GM19438 (cell line): Measurements from ENCODE around the gene CCDC149.

Experiments used
- ATAC-seq: cut with Tn5 transposase; IDR thresholded peaks from one replicate; pipeline ENCODE4 v1.9.1; 2021; ENCODE audit warnings: low read depth; ENCODE audit not compliant: unreplicated experiment

CCDC149 gene

DNA sequence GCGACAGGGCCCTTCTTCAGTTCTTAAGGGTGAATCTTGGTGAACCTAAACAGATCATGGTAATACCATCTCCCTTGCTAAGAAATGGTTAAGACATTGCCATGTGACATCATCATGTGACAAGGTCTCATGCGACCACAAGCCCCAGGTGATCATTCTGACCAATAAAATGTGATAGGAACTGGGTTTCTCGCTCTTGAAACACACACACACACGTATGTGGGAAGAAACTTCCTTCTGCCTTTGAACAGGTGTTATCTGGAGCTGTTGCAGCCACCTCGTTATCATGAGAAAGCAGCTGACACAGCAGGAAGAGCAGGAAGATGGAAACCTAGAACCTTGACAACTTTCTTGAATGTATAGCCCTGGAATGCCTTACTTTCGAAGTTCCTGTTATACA is 107.3 kb downstream of the CCDC149 start:
- ATAC-seq = no peak

DNA sequence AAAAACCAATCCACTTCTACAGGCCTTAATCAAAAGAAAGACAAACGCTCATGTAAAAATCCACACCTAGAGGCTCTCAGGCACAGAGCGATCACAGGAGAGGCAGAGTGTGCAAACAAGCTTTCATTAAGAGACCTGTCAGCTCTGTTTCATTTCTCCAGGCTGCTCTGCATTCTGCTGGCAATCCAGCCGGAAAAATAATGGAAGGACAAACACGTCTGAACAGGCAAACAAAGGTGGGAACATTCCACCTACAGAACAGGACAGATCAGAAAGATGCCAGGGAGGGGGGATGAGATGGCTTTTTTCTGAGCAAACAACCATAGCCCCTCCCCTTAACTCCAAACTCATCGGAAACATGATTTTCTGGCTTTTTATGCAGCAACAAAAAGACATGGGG is 107.8 kb downstream of the CCDC149 start:
- ATAC-seq = no peak

DNA sequence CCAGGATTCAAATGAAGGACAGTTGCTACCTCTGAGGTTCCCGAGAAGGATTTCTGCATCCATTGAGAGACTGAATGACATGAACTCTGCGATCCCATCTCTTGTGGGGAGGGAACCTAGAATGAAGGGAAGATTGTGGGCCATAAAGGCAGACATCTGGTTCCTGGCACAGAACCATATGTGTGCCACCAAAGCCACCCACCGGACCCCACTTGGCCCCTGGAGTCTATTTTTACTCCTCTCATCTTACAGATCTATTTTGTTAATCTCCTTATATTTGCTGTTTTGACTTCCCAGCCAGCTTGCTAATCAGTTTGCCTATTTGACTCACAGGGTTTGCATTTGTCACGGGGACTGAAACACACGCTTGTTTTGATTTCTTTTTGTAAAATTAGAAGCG is 110.2 kb downstream of the CCDC149 start:
- ATAC-seq = no peak

DNA sequence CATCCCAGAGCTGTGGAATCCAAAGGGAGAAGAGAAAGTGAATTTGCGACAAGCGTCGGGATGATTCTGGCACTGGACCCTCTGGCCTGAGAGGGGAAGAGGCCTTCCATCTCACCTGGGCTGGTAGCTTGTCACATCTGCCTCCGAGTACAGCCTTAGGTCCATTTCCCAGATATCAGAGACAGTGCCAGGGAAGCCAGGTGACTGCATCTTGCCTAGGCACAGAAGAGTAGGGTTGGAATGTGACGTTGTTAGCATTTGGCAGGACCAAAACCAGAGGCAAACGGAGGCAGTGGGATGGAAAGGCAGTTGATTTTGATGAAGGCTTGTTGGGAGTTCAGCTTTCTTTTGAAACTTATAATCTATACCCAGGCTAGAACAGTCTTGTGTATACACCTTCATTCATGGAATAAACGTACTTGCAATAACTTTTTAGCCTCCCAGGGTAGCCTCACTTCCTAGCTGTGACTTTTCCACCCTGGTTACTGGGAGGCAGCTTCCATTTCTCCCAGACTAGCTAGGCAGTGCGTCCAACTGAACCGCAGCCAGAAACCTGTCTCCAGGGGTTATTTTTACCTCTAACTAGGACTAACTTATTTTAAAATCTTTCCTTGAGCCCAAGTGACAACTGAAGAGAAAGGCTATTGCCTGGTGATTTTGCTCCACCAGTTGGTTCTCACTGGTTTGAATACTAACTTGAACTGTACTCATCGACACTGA is 111.5 kb downstream of the CCDC149 start:
- ATAC-seq = no peak

DNA sequence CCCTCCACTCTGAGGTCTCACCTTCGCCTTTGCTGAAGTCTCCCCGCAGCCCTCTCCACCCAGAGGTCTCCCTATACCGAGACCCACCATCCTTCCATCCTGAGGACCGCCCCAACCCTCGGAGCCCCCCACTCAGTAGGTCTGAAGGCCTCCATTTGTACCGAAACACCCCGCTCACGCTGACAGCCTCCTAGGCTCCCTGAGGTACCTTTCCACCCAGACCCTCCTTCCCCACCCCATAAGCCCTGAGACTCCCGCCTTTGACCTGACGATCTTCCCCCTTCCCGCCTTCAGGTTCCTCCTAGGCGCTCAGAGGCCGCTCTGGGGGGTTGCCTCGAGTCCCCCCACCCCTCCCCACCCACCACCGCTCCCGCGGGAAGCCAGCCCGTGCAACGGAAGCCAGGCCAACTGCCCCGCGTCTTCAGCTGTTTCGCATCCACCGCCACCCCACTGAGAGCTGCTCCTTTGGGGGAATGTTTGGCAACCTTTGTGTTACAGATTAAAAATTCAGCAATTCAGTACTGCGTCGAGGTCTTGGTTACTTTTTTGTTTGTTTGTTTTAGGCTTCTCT is 112.4 kb downstream of the CCDC149 start:
- ATAC-seq = no peak

DNA sequence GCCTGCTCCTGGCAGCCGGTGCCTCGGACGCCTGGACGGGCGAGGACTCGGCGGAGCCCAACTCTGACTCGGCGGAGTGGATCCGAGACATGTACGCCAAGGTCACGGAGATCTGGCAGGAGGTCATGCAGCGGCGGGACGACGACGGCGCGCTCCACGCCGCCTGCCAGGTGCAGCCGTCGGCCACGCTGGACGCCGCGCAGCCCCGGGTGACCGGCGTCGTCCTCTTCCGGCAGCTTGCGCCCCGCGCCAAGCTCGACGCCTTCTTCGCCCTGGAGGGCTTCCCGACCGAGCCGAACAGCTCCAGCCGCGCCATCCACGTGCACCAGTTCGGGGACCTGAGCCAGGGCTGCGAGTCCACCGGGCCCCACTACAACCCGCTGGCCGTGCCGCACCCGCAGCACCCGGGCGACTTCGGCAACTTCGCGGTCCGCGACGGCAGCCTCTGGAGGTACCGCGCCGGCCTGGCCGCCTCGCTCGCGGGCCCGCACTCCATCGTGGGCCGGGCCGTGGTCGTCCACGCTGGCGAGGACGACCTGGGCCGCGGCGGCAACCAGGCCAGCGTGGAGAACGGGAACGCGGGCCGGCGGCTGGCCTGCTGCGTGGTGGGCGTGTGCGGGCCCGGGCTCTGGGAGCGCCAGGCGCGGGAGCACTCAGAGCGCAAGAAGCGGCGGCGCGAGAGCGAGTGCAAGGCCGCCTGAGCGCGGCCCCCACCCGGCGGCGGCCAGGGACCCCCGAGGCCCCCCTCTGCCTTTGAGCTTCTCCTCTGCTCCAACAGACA is 113.1 kb downstream of the CCDC149 start:
- ATAC-seq = no peak

DNA sequence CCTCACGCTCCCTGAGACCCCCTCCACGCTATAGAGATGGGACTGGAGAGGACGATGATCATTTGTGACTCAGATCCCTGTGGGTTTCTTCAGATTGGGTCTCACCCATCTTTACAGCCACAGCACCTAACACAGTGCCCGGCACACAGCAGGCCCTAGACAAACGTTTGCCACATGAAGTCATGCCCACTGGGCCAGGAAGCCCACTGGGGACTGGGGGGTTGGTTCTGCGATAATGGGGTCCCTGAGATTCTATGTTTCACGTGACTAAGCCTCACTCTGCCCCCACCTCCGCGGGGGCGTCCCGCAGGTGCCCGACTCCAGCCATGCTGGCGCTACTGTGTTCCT is 113.7 kb downstream of the CCDC149 start:
- ATAC-seq = no peak

DNA sequence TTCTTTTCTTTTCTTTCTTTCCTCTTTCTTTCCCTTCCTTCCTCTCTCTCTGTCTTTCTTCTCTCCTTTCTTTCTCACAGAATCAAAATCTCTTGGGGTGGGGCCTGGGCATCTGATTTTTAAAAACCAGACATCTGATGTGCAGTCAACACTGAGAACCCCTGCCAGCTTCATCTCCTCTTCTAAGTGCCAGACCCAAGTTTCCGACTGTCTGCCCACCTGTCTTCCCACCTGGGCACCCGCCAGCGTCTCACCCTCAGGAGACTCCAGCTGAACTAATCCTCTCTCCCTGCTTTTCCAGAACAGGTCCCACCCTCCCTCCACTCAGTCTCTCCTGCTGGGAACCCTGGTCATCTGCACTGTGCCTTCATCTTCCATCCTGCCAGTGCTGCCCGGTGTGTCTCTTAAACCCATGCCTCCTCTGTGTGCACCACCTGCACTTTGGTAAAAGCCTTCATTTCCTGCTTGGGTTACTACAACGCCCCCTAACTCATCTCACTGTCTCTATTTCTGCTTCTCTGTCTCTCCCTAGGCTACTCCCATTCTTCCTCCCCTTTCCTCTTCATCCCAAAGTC is 114.7 kb downstream of the CCDC149 start:
- no peak for ATAC-seq

DNA sequence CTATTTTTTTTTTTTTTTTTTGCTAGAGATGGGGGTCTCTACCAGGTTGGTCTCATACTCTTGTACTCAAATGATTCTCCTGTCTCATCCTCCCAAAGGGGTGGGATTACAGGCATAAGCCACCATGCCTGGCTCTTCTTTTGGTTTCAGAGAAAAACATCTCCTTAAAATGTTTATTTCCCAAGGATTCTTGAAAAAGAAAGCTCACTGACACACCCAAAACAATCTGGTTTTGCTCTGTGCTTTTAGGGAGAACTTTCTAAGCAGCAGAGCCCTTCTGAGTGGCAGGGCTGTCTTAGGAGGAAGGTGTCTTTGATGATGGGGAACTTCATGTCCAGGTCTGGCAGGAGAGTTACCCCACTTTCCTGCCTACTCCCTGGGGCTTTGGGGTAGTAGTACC is 116.2 kb downstream of the CCDC149 start:
- ATAC-seq = no peak

DNA sequence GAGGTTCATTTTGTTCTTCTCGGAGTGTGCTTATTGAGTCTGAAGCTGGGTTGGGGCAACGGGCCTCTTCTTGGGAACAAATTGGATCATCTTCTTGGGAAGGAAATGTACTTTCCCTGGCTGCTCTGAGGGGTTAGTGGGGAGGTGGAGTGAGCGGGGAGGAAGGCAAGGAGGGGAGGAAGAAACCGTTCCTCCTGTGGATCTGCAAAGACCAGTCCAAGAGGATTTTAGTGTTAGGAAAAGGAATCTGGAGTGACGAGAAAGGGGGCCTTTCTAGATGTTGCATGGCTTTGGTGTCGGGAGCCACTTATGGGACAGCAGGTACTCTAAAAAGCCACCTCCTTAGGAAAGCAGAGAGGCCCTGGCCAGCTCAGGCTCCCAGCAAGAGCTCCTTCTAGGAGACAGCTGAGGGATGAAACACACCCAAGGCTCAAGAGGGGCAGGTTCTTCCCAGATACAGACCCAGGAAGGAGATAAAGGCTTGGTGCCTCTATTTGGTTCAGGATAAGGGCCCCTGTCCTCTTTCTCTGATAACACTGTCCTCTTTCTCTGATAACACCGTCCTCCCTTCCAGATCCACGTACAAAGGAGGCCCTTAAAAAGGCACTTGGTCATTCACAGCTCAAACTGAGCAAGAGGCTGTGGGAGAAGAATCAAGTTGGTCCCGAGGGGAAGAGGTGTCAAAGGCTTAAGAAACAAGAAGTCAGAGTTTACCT is 117.0 kb downstream of the CCDC149 start:
- no peak for ATAC-seq

DNA sequence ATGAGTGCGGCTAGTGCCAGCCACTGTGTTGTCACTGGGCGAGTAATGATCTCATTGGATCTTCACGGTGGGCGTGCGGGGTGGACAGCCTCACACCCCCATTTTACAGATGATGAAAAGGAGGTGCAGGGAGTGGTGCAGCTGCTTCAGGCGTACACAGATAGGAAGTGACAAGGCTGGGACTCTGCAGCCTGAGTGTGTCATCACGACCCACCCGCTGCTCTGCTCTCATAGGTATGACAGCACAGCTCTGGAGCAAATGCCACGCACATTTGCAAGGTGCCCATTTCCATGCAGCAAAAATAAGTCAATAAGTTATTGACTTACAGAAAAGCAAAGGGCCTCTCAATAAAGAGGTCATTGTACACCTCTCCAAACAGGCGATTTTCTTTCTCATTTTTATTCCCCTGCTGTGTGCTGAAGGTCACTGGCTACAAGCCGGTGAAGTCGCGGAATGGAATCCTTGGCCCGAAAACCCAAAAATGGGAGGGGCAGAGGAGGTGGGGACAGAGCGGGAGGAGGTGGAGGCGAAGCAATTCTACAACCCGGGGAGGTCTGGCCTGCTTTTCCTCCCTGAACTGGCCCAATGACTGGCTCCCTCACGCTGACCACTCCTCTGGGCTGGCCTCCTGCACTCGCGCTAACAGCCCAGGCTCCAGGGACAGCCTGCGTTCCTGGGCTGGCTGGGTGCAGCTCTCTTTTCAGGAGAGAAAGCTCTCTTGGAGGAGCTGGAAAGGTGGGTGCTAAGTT is 117.8 kb downstream of the CCDC149 start, which contains the start of gene SOD3:
TSS of gene SOD3 (plus strand) at position 658 of the 750 bp plus-strand sequence. CDS start 3,949 bp downstream, outside the sequence.
- ATAC-seq = no peak

DNA sequence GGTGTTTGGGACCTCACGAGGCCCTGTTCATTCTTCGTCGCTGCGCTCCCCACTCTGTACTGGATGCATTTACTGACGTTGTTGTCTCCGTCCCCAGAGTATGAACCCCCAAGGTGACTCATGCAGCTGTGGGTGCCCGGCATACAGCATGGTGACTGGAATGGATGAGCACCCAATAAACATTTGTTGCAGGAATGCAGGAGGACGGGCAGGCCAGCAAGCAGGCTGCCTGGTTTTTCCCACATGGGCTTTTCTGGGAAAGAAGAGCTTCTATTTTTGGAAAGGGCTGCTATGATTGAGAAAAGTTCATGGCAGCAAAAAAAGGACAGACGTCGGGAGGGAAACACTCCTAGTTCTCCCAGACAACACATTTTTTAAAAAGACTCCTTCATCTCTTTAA is 118.4 kb downstream of the CCDC149 start:
- no peak for ATAC-seq

DNA sequence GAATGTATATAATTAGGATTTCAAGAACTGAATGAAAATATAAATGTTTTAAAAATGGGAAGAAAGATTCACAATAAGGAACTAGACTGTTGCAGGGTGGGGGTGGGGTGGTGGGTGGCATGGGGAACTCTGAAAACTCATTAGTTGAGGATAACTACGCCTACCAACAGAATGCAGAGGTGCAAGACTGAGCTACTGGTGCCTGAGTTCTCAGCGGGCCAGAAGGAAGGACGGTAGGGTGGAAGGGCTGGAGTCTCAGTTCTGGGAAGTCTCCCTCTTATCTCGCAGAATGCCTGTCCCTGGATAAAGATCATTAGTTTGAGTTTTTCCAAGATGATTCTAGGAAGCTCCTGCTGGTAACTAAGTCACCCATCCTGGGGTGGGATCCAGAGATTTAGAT is 118.8 kb downstream of the CCDC149 start:
- ATAC-seq = no peak

DNA sequence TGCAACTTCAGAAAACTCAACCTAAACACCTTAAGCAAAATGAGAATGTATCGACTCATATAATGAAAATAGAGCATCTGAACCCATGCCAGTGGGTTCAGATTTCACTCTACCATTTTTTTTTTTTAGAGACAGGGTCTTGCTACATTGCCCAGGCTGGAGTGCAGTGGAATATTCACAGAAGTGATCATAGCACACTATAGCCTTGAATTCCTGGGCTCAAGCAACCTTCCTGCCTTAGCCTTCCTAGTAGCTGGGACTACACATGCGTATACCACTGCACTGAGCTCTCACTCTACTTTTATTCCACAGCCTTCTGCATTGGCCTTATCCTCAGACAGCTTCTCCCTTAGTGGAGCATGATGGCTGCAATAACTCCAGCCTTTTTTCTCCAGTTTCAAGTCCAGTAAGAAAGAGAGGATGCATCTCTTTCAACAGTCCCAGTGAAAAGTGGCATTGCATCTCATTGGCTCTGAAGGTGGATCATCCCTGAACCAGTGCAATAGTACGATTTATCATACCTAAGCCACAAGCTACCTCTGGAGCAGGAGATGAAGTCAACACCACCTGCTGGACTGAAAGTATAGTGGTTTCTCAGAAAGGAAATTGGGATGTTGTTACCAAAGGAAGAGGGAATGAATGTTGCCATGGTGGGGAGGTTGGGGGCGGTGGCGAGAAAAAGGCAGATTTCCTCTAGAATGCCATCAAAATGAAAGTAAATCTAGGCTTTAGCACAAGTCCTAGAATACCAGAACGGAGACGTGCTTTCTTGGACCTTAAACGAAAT is 119.4 kb downstream of the CCDC149 start:
- no peak for ATAC-seq

DNA sequence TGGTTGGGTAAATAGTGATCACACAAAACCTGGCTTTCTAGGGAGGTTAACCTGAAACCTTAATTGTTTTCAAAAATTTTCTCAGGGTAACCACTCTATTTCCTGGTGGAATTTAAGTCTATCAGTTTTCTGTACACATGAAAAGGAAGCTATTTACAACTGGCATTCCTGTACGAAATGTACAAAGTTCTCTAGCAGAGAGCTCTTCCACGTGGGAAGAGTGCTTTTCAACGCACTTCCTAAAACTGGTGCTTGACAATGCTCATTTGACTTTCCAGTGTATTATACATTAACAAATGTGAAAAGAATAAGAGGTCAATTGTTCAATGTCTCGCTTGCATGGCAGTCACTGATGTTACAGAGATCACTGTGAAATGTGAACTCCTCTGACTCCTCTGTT is 120.3 kb downstream of the CCDC149 start:
- no peak for ATAC-seq

DNA sequence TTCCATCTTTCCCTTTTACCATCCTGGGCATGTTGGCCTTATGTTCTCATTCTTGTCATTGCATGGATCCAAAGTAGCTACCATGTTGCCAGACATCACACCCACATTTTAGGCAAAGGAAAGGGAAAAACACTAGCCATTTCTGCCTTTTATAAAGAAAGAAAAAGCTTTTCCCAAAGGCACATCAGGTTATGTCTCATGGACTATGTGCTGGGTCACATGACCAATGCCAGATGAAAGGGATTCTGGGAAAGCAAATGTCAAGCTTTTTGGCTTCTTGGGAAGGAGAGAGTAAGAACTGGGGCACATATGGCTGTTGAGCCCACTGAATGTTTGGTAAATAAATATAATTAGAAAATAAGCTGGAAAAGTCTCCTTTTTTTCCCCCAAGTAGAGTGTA is 121.8 kb downstream of the CCDC149 start:
- no peak for ATAC-seq

DNA sequence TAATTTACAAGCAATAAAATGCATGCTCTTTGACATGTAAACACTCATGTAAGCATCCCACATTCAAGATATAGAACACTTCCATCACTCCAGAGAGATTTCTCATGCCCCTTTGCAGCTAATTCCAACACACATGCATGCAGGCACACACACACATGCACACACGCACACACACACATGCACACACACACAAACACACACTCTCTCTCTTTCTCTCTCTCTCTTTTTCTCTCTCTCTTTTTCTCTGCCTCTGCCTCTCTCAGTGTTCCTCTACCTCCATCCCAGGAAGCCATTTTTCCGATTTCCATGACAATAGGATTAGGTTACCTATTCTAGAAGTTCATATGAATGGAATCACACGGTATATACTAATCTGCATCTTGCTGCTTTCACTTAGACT is 129.3 kb downstream of the CCDC149 start:
- no peak for ATAC-seq

DNA sequence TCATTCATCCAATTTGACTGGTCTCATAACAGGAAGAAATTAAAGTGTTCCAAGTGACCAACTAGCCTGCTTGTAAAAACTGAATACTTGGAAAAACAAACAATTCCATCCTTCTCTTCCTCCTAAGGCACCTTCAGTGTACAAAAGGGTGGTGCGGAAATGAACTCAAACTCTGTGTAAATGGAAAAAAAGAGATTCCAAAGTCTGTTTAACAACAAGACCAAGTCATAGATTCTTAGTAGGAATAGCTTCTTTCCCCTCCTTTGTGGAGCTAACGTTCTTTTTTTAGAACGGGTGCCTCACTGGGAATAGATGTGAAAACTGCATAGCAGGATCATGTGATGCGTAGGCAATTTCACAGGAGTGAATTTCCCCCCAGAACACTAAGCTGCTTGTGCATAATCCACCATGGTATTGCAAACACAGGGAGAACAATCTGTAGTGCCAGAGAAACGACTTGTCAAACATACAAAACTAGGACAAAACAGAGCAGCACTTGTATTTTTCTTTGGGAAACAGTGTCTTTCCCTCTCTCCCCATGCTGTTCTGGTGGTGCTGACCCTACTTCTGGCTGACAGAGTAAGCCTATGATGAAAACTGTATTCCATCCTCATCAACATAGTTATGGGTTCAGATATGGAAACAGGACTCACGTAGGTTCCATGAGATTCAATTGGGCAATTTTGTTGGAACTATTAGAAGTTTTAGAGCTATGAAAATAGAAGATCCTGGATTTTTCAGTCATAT is 130.7 kb downstream of the CCDC149 start:
- ATAC-seq = no peak
